Measurements from ENCODE around the gene FOXE1. TPM values are rescaled to one million over a fixed set of nuclear protein-coding genes. Genes with fewer than 3 reads are reported as not detected.
A peak's percentile ranks its signal among the peaks of the same experiment; 100 is the strongest.

FOXE1 gene
- total RNA-seq, 2 donors from 2014 or later, result not detected

GRCh38 chr9:97830884-97831829 lies 21.9 kb upstream of the FOXE1 start:
- Histone ChIP-seq H3K4me3 (ENCODE audit: low read length) (peak overlapping the region; percentile 12), H3K9ac (ENCODE audit: extremely low read depth, low read length, poor library complexity, severe bottlenecking) (no peak overlapping the region)

GRCh38 chr9:97831843-97832636 lies 21.0 kb upstream of the FOXE1 start:
- peaks cover 52% of the 10 kb centered on the region for H3K27me3 Mint-ChIP-seq (ENCODE audit: insufficient read depth)
- TF ChIP-seq CTCF (conservative IDR thresholded peaks at IDR 0.05), result no peak
- no peak overlapping the region for H3K27ac ChIP-seq (ENCODE audit: low read depth, low read length)
- no peaks in the 10 kb centered on the region for H3K9me3 ChIP-seq (ENCODE audit: control insufficient read depth, low read length)
- 54 to 61% methylated on average over 4 to 10 of the region's 10 CpGs for WGBS, 2 experiments (ENCODE audit: insufficient coverage in 1 of 2, insufficient read length in 1 of 2)
- H3K4me3 Mint-ChIP-seq, result peak overlapping the region; percentile 38
- H3K4me3 ChIP-seq (ENCODE audit: low read length), result no peak overlapping the region
- H3K36me3 Mint-ChIP-seq (ENCODE audit: low read depth), result no peaks in the 10 kb centered on the region
- no peaks in the 10 kb centered on the region for H3K36me3 ChIP-seq (ENCODE audit: control insufficient read depth, insufficient read depth, low read length)
- peaks cover 3% of the 10 kb centered on the region for H3K4me1 ChIP-seq (ENCODE audit: control insufficient read depth, insufficient read depth, low read length)
- DNase-seq, result peak; percentile 58
- H3K9ac ChIP-seq (ENCODE audit: extremely low read depth, low read length, poor library complexity, severe bottlenecking), result no peak overlapping the region
- peaks cover 30% of the 10 kb centered on the region for H3K27me3 ChIP-seq (ENCODE audit: control insufficient read depth, insufficient read depth, low read length, poor library complexity, severe bottlenecking)
- H3K9me3 Mint-ChIP-seq, result no peaks in the 10 kb centered on the region
- H3K27ac Mint-ChIP-seq, result no peak overlapping the region
- peaks cover 20% of the 10 kb centered on the region for H3K4me1 Mint-ChIP-seq

More at GRCh38 chr9:97830884-97831829, 21.9 kb upstream of the FOXE1 start:
- Histone ChIP-seq H3K36me3 (ENCODE audit: control insufficient read depth, insufficient read depth, low read length) (no peaks in the 10 kb centered on the region), H3K27ac (ENCODE audit: low read depth, low read length) (no peak overlapping the region), H3K9me3 (ENCODE audit: control insufficient read depth, low read length) (no peaks in the 10 kb centered on the region), H3K4me1 (ENCODE audit: control insufficient read depth, insufficient read depth, low read length) (peaks cover 3% of the 10 kb centered on the region), H3K27me3 (ENCODE audit: control insufficient read depth, insufficient read depth, low read length, poor library complexity, severe bottlenecking) (peaks cover 32% of the 10 kb centered on the region)
- peaks cover 20% of the 10 kb centered on the region for H3K4me1 Mint-ChIP-seq
- H3K36me3 Mint-ChIP-seq (ENCODE audit: low read depth), result no peaks in the 10 kb centered on the region
- peak; percentile 76 for DNase-seq
- TF ChIP-seq CTCF (conservative IDR thresholded peaks at IDR 0.05), result no peak
- H3K4me3 Mint-ChIP-seq, result peak overlapping the region; percentile 38
- no peak overlapping the region for H3K27ac Mint-ChIP-seq
- no peaks in the 10 kb centered on the region for H3K9me3 Mint-ChIP-seq
- WGBS, 2 experiments (ENCODE audit: insufficient coverage in 1 of 2, insufficient read length in 1 of 2), result 39 to 41% methylated on average over 9 to 14 of the region's 15 CpGs
- peaks cover 50% of the 10 kb centered on the region for H3K27me3 Mint-ChIP-seq (ENCODE audit: insufficient read depth)

GRCh38 chr9:97840521-97840920 lies 12.5 kb upstream of the FOXE1 start:
- H3K36me3 Mint-ChIP-seq (ENCODE audit: low read depth), result no peaks in the 10 kb centered on the region
- no peak overlapping the region for H3K27ac Mint-ChIP-seq
- H3K27me3 Mint-ChIP-seq (ENCODE audit: insufficient read depth), result peaks cover 63% of the 10 kb centered on the region
- no peak for TF ChIP-seq CTCF (conservative IDR thresholded peaks at IDR 0.05)
- no peak overlapping the region for H3K4me3 ChIP-seq (ENCODE audit: low read length)
- no peaks in the 10 kb centered on the region for H3K4me1 ChIP-seq (ENCODE audit: control insufficient read depth, insufficient read depth, low read length)
- no peak overlapping the region for H3K9ac ChIP-seq (ENCODE audit: extremely low read depth, low read length, poor library complexity, severe bottlenecking)
- no peak overlapping the region for H3K4me3 Mint-ChIP-seq
- no peaks in the 10 kb centered on the region for H3K36me3 ChIP-seq (ENCODE audit: control insufficient read depth, insufficient read depth, low read length)
- no peaks in the 10 kb centered on the region for H3K4me1 Mint-ChIP-seq
- H3K27ac ChIP-seq (ENCODE audit: low read depth, low read length), result no peak overlapping the region
- H3K27me3 ChIP-seq (ENCODE audit: control insufficient read depth, insufficient read depth, low read length, poor library complexity, severe bottlenecking), result peaks cover 63% of the 10 kb centered on the region
- DNase-seq, result no peak
- no peaks in the 10 kb centered on the region for H3K9me3 Mint-ChIP-seq
- no peaks in the 10 kb centered on the region for H3K9me3 ChIP-seq (ENCODE audit: control insufficient read depth, low read length)
